ENCODE data around the gene IZUMO1R. TPM values are rescaled to one million over a fixed set of nuclear protein-coding genes. Genes with fewer than 3 reads are reported as not detected.

The IZUMO1R gene
- total RNA-seq, 6 donors from 2014 or later, result not detected

DNA sequence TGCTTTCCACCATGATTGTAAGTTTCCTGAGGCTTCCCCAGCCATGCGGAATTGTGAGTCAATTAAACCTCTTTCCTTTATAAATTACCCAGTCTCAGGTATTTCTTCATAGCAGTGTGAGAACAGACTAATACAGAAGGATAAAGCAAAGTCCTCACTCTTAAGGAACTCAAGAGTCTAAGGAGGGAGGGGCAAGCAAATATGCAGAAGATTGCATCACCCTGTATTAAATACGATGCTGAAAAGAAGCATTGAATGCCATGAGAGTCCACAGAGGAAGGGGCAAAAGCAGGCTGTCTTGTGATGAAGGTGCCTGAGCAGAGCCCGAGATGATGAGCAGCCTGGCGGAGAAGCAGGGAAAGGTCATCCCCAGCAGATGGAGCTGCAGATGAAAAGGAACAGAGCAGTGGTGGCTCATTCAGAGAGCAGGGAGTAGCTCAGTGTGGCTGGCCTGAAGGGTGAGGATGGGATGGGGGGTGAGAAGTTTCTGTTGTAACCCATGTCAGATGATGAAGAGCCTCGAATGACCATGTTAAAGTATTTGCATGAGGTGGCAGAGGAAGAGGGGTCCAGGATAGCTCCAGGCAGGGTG, 6.3 kb upstream of the IZUMO1R start:
- DNase-seq, result no peak
- TF ChIP-seq POLR2A (IDR thresholded peaks at IDR 0.05) (no peak), CTCF (IDR thresholded peaks at IDR 0.05) (no peak), POLR2AphosphoS5 (IDR thresholded peaks at IDR 0.05) (no peak), EP300 (IDR thresholded peaks at IDR 0.05) (no peak)
- no peaks in the 10 kb centered on the region for H3K9me3 ChIP-seq
- no peaks in the 10 kb centered on the region for H3K27me3 ChIP-seq
- no peak overlapping the region for H3K4me3 ChIP-seq
- 76 to 80% methylated on average over 5 of the region's 5 CpGs for WGBS, 2 donors
- H3K36me3 ChIP-seq, result no peaks in the 10 kb centered on the region
- no peaks in the 10 kb centered on the region for H3K4me1 ChIP-seq
- no peak for ATAC-seq (ENCODE audit: low FRiP score in 2 of 2)
- H3K27ac ChIP-seq, result no peak overlapping the region

DNA sequence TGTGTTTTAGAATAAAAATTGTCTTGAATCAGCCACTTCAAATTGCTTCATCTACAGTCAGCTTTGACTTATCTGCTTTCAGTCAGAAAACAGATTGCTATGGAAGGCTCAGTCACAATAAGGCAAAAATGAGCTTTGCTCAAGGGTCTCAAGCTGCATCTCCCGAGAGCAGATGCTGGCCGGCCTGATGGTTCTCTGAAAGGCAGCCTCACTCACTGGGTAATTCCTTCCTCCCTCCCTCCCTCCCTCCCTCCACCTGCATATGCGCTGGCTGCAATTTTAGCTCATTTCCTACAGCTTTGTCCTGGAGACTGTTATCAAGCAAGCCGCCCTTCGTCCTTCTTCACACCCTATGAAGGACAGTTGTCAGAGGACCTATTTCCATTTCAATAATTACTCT, 1.6 kb upstream of the IZUMO1R start:
- 39 to 40% methylated on average over 5 of the region's 5 CpGs for WGBS, 2 donors
- Histone ChIP-seq H3K9me3 (no peaks in the 10 kb centered on the region), H3K27me3 (no peaks in the 10 kb centered on the region), H3K27ac (no peak overlapping the region), H3K4me3 (no peak overlapping the region), H3K4me1 (no peaks in the 10 kb centered on the region), H3K36me3 (no peaks in the 10 kb centered on the region)
- TF ChIP-seq POLR2A (IDR thresholded peaks at IDR 0.05) (no peak), EP300 (IDR thresholded peaks at IDR 0.05) (no peak), POLR2AphosphoS5 (IDR thresholded peaks at IDR 0.05) (no peak), CTCF (IDR thresholded peaks at IDR 0.05) (no peak)
- no peak for DNase-seq
- no peak for ATAC-seq (ENCODE audit: low FRiP score in 2 of 2)

DNA sequence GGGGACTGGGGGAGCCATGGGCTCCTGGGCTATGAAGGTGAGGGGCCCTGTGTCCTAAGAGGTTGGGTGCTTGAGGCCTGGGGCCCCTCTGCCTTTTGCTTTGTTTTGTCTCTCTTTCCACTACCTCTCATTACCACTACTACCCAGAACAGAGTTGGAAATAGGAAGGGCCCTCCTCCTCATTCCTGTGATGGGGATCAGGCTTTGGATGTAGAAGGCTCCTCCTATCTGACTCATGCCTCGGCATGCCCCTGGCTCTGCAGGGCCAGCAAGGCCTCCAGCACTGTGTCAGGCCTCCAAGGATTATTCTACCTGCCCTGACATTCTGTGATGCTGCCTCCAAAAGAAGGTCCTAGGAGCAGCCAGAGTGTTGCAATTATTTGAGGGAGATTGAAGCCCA, 766 bp downstream of the IZUMO1R start:
- no peaks in the 10 kb centered on the region for H3K4me1 ChIP-seq
- DNase-seq (no peak), ATAC-seq (ENCODE audit: low FRiP score in 2 of 2) (peak in 1 of 2 donors; percentile 51)
- H3K27me3 ChIP-seq, result no peaks in the 10 kb centered on the region
- WGBS, 2 donors, result 69 to 83% methylated on average over 1 of the region's 1 CpG
- H3K9me3 ChIP-seq, result no peaks in the 10 kb centered on the region
- no peak overlapping the region for H3K4me3 ChIP-seq
- no peak for TF ChIP-seq POLR2AphosphoS5 (IDR thresholded peaks at IDR 0.05)
- TF ChIP-seq EP300 (IDR thresholded peaks at IDR 0.05), result no peak
- TF ChIP-seq CTCF (IDR thresholded peaks at IDR 0.05), result no peak
- no peak for TF ChIP-seq POLR2A (IDR thresholded peaks at IDR 0.05)
- H3K27ac ChIP-seq, result no peak overlapping the region
- H3K36me3 ChIP-seq, result no peaks in the 10 kb centered on the region

DNA sequence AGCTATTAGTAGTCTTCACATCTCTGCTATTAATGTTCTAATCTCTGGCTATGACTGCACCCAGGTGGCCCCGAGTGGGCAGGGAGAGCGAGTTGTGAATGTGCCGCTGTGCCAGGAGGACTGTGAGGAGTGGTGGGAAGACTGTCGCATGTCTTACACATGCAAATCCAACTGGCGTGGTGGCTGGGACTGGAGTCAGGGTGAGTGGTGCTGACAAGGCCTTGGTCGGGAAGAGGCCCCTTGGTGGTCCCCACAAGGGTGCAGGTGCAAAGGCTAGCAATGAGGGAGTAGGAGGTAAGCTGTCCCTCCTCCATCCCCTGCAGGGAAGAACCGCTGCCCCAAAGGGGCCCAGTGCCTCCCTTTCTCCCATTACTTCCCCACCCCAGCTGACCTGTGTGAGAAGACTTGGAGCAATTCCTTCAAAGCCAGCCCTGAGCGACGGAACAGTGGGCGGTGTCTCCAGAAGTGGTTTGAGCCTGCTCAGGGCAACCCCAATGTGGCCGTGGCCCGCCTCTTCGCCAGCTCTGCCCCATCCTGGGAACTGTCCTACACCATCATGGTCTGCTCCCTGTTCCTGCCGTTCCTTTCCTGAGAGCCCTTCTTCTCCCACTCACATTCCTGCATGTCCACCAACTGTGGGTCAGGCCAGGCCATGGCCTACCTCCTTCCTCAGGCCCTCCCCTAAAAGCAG, 2.9 kb downstream of the IZUMO1R start:
- no peaks in the 10 kb centered on the region for H3K9me3 ChIP-seq
- WGBS, 2 donors, result 86 to 92% methylated on average over 14 of the region's 14 CpGs
- H3K36me3 ChIP-seq, result no peaks in the 10 kb centered on the region
- ATAC-seq (ENCODE audit: low FRiP score in 2 of 2), result no peak
- TF ChIP-seq CTCF (IDR thresholded peaks at IDR 0.05) (no peak), POLR2AphosphoS5 (IDR thresholded peaks at IDR 0.05) (no peak), POLR2A (IDR thresholded peaks at IDR 0.05) (no peak), EP300 (IDR thresholded peaks at IDR 0.05) (no peak)
- H3K4me1 ChIP-seq, result no peaks in the 10 kb centered on the region
- peak in 1 of 2 donors; percentile 47 for DNase-seq
- no peak overlapping the region for H3K27ac ChIP-seq
- H3K4me3 ChIP-seq, result no peak overlapping the region
- H3K27me3 ChIP-seq, result no peaks in the 10 kb centered on the region

GRCh38 chr11:94308024-94308423, 3.6 kb downstream of the IZUMO1R start:
- Histone ChIP-seq H3K36me3 (no peaks in the 10 kb centered on the region), H3K4me3 (no peak overlapping the region), H3K27me3 (no peaks in the 10 kb centered on the region), H3K9me3 (no peaks in the 10 kb centered on the region), H3K4me1 (no peaks in the 10 kb centered on the region), H3K27ac (no peak overlapping the region)
- no peak for ATAC-seq (ENCODE audit: low FRiP score in 2 of 2)
- TF ChIP-seq POLR2AphosphoS5 (IDR thresholded peaks at IDR 0.05), result no peak
- no peak for TF ChIP-seq EP300 (IDR thresholded peaks at IDR 0.05)
- no peak for TF ChIP-seq POLR2A (IDR thresholded peaks at IDR 0.05)
- TF ChIP-seq CTCF (IDR thresholded peaks at IDR 0.05), result no peak
- 73 to 78% methylated on average over 4 to 5 of the region's 5 CpGs for WGBS, 2 donors
- DNase-seq, result no peak

Data from upper lobe of left lung (tissue), 6 donors.